ENCODE measurements around the gene PRCC. TPM values are rescaled to one million over a fixed set of nuclear protein-coding genes. Genes with fewer than 3 reads are reported as not detected.

The PRCC gene
- 67.3 to 76.8 TPM (median 72.9 TPM) in 5 replicates for total RNA-seq (2022; extraction: Qiagen RNA extraction)

GRCh38 chr1:156767101-156767878, at the start of gene PRCC:
Gene PRCC, plus strand, starts transcription at chr1:156767535. Its CDS starts 237 bp downstream, at chr1:156767772.

GRCh38 chr1:156727926-156728598, 39.3 kb upstream of the PRCC start, which contains the start of gene METTL25B:
Gene METTL25B, plus strand, starts transcription at chr1:156728469. Its CDS starts 636 bp downstream, at chr1:156729105.

DNA sequence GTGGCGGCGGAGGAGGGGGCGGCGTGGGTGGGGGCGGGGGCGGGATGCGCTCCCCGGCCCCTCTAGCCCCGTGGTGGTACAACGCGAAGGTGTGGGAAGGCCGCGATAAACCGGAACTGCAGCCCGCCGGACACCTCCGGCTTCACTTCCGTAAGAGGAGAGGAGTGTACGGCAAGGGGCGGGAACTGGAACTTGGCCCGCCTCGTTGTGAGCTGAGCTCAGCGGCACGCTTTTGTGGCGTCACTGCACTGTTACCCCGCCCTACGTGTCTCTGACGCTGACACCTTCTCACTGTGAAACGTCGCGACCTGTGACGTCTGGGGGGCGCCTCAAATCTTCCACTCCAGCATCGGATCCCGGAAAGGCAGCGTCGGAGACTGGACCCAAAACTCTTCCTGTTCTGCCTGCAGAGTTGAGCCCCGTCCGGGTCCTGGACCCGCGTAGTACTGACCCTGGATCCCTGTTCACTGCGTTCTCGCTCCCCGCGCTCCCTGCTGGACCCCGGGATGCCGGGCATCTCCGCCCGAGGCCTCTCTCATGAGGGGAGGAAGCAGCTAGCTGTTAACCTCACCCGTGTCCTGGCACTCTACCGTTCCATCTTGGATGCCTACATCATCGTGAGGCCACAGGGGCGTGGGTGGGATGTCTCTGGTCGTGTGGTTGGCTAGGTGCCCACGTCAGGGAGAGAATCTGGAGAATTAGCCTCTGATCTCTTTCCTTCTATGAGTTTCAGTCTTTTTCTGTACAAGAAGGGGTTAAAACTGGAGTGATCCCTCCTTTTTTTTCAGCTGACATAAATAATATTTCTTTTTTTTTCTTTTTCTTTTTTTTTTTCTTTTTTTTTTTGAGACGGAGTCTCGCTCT, 38.5 kb upstream of the PRCC start, which contains the start of gene ISG20L2:
TSS of gene ISG20L2 (minus strand) at position 168 of the 864 bp plus-strand sequence. CDS start 1,114 bp downstream, outside the sequence.

DNA sequence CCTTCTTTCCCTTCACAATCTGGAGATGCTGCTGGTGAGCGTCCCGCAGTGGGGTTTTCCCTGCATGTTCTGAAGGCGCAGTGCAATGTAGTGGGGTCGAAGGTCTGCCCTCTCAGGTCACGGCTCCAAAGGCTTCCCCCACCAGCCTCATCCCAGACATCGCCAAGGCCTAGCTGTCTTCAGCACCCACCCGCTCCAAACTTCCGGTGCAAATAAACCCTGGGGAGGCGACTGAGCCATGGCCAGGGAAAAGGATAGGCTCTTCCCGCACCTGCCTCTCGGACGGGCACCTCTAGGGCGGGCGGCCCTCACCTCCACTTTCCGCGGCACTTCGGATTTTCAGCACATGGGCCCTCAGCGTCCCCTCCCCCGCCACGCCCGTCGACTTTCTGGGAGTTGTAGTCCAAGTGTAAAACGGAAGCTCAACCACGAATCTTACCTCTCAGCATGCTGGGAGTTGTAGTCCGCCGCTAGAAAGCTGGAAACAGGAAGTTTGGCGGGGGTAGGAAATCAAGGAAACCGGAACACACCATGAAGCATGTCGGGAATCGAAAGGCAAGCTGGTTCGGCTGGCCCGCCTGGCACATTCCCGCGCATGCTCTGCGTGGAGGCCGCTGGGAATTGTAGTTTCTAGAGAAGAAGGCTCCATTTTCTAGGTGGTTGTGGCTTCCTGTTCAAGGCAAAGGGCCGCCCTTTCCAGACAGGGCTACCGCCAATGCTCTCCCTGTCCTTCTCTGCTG, 26.4 kb upstream of the PRCC start, which contains the start of gene MRPL24:
TSS of gene MRPL24 (minus strand) at position 348 of the 740 bp plus-strand sequence. CDS start 2,384 bp downstream, outside the sequence.

GRCh38 chr1:156751451-156751756, 15.9 kb upstream of the PRCC start, which contains the start of gene HDGF:
Gene HDGF, minus strand, starts transcription at chr1:156751675. Its CDS starts 246 bp downstream, at chr1:156751429.

GRCh38 chr1:156816561-156817328, 49.4 kb downstream of the PRCC start, which contains the start of gene SH2D2A:
Gene SH2D2A, minus strand, starts transcription at chr1:156816848. Its CDS starts 140 bp downstream, at chr1:156816708.

Other genes with a start within 250 kb of the PRCC start
- 12.6 to 20.8 TPM (median 17.0 TPM) in 5 replicates for gene IQGAP3, start 195.0 kb upstream of the PRCC start, total RNA-seq (2022; extraction: Qiagen RNA extraction)
- gene TTC24, start 187.8 kb upstream of the PRCC start, total RNA-seq (2022; extraction: Qiagen RNA extraction): not detected in 5 replicates
- 150 to 167 TPM (median 166 TPM) in 5 replicates for gene NAXE, start 175.8 kb upstream of the PRCC start, total RNA-seq (2022; extraction: Qiagen RNA extraction)
- 57.4 to 85.5 TPM (median 62.9 TPM) in 5 replicates for gene GPATCH4, start 166.1 kb upstream of the PRCC start, total RNA-seq (2022; extraction: Qiagen RNA extraction)
- 0.17 to 0.18 TPM in 2 of 5 replicates, not detected in the others for gene HAPLN2, start 148.1 kb upstream of the PRCC start, total RNA-seq (2022; extraction: Qiagen RNA extraction)
- 0.12 TPM in 1 of 5 replicates, not detected in the others for gene BCAN, start 125.4 kb upstream of the PRCC start, total RNA-seq (2022; extraction: Qiagen RNA extraction)
- 0.98 to 1.4 TPM (median 1.2 TPM) in 5 replicates for gene NES, start 90.1 kb upstream of the PRCC start, total RNA-seq (2022; extraction: Qiagen RNA extraction)
- gene CRABP2, start 62.0 kb upstream of the PRCC start, total RNA-seq (2022; extraction: Qiagen RNA extraction): 6.6 to 12.8 TPM (median 9.2 TPM) in 5 replicates
- gene METTL25B, start 39.1 kb upstream of the PRCC start, total RNA-seq (2022; extraction: Qiagen RNA extraction): 16.9 to 25.5 TPM (median 23.9 TPM) in 5 replicates
- gene ISG20L2, start 38.8 kb upstream of the PRCC start, total RNA-seq (2022; extraction: Qiagen RNA extraction): 39.5 to 50.4 TPM (median 42.7 TPM) in 5 replicates
- gene MRPL24, start 26.4 kb upstream of the PRCC start, total RNA-seq (2022; extraction: Qiagen RNA extraction): 180 to 214 TPM (median 184 TPM) in 5 replicates
- gene HDGF, start 15.9 kb upstream of the PRCC start, total RNA-seq (2022; extraction: Qiagen RNA extraction): 429 to 447 TPM (median 435 TPM) in 5 replicates
- 2.4 to 4.2 TPM (median 3.4 TPM) in 5 replicates for gene SH2D2A, start 49.3 kb downstream of the PRCC start, total RNA-seq (2022; extraction: Qiagen RNA extraction)
- gene INSRR, start 91.6 kb downstream of the PRCC start, total RNA-seq (2022; extraction: Qiagen RNA extraction): not detected in 5 replicates
- 0.08 to 0.18 TPM (median 0.13 TPM) in 3 of 5 replicates, not detected in the others for gene NTRK1, start 93.3 kb downstream of the PRCC start, total RNA-seq (2022; extraction: Qiagen RNA extraction)
- gene PEAR1, start 126.2 kb downstream of the PRCC start, total RNA-seq (2022; extraction: Qiagen RNA extraction): 6.3 to 8.1 TPM (median 7.2 TPM) in 5 replicates
- 0.14 to 0.33 TPM (median 0.18 TPM) in 4 of 5 replicates, not detected in the other for gene LRRC71, start 153.1 kb downstream of the PRCC start, total RNA-seq (2022; extraction: Qiagen RNA extraction)